HG03280 (cell line): ENCODE measurements around the gene PKD1L1.
"Not testable (repeated sequence)": the region's sequence is repeated elsewhere in the genome, so short reads cannot be mapped to it uniquely, and the experiment has no call there.

Source experiments
- ATAC-seq: cut with Tn5 transposase; IDR thresholded peaks from one replicate; pipeline ENCODE4 v1.9.1; 2021; ENCODE audit warnings: mild to moderate bottlenecking, moderate library complexity; ENCODE audit not compliant: unreplicated experiment

PKD1L1 gene

DNA sequence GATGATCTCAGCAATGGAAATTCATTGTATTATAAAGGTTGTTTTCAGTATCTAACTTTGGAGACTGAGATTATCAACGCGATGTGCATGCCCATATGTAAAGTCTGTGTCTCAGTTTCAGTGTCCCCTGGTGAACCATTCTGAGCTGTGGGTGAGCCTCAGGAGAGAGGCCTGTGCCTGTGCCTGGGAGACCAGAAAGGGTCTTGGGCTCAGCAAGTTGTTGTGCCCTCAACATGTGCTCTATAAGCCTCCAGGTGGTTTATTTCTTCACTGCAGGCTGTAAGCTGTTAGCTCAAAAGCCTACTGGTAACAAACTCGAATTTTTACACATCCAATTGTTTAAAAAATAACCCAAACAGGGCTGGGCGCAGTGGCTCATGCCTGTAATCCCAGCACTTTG is 151.9 kb downstream of the PKD1L1 start:
- no peak for ATAC-seq

DNA sequence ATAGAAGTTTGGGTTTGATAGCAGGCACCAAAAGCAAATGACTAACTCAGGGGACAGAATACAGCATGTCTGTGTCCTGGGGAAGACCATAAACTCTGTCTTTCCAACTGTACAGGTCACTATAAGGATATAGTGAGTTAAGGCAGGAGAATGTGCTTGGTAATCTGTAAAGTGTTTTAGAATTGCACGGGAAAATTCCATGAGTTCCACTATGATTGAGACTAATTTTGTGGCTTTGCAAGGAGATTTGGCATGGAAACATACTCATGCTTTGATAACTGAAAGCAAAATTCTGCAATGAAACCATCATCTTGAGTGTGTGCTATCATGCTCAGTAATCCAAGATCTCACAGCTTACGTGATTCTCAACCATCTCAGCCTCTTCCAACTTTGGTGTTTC is 152.6 kb downstream of the PKD1L1 start:
- no peak for ATAC-seq

DNA sequence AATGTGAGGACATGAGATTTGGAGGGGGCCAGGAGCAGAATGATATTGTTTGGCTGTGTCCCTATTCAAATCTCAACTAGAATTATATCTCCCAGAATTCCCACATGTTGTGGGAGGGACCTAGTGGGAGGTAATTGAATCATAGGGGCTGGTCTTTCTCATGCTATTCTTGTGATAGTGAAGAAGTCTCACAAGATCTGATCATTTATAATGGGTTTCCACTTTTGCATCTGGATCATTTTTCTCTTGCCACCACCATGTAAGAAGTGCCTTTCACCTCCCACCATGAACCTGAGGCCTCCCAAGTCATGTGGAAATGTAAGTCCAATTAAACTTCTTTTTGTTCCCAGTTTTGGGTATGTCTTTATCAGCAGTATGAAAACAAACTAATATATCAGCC is 153.1 kb downstream of the PKD1L1 start:
- ATAC-seq = not testable (repeated sequence)

DNA sequence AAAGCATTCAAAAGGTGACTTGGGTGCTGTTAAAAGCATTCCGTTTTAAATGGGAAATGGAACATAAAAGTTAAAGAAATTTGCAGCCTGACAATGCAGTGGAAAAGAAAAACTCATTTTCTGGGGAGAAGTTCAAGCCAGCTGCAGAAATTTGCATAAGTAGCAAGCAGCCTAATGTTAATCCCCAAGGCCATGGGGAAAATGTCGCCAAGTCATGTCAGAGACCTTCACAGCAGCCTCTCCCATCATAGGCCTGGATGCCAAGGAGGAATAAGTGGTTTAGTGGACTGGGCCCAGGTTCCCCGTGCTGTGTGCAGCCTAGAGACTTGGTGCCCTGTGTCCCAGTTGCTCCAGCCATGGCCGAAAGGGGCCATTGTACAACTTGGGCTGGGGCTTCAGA is 154.2 kb downstream of the PKD1L1 start:
- ATAC-seq = no peak

DNA sequence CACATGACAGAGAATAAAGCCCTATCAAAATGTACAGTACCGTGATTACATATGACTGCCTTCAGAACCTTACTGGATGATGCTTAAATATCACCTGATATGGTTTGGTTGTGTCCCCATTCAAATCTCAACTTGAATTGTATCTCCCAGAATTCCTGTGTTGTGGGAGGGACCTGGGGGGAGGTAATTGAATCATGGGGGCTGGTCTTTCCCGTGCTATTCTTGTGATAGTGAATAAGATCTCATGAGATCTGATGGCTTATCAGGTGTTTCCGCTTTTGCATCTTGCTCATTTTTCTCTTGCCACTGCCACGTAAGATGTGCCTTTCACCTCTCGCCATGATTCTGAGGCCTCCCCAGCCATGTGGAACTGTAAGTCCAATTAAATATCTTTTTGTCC is 155.1 kb downstream of the PKD1L1 start:
- ATAC-seq = not testable (repeated sequence)

DNA sequence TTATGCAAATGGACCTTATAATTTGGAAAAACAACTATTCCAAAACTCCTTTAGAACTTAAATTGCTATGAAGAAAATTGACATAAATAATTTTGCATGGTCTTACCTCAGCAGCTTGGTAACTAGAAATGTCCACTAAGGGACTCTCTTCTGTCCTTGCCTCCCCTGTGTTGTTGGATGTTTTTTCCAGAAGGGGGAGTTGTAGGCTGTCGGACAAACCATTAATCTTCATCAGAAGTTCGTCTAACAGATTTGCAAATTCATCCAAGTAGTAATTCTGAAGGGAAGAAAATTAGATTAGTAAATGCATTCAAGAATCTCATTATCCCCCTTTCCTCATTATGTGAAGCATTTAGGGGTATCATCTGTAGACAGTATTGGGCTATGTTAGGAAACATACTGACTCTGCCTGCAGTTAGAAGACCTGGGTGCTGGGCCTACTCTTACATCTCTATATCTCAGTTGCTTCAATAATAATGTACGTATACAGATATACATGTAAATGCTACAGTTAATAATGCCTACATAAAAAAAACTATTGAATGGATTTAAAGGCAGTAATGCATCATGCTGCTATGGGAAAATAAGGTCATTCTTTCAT is 155.6 kb downstream of the PKD1L1 start:
- ATAC-seq = no peak

DNA sequence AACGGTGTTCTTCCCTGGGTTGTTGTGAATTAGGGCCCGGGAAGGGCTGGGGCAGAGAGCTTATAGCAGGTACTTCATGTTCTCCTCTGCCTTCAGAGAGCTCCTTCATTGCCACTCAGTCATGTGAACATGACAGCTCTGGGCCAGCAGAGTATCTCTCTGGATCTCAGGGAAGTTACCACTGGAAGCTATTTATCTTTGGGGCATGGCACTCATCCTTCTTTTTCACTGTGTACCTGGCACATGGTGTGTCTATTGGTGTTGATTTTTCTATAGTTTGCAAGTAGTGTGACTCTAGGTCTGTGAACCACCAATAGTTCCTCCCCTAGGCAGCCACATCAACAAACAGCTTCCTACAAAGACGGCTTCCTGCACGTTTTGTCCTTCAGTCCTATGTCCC is 156.6 kb downstream of the PKD1L1 start:
- no peak for ATAC-seq

DNA sequence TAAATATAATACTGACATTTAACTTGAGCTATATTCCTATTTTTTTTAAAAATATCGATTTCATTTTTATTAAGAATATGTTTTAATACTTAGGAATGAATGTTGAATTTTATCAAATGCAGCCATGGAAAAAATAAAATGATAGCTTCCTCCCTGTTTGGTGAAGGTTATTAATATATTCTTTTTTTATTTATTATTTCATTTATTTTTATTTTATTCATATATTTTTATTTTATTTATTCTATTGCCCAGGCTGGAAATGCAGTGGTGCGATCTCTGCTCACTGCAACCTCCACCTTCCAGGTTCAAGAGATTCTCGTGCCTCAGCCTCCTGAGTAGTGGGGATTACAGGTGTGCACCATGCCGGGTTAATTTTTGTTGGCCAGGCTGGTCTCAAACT is 160.2 kb downstream of the PKD1L1 start:
- ATAC-seq = no peak

DNA sequence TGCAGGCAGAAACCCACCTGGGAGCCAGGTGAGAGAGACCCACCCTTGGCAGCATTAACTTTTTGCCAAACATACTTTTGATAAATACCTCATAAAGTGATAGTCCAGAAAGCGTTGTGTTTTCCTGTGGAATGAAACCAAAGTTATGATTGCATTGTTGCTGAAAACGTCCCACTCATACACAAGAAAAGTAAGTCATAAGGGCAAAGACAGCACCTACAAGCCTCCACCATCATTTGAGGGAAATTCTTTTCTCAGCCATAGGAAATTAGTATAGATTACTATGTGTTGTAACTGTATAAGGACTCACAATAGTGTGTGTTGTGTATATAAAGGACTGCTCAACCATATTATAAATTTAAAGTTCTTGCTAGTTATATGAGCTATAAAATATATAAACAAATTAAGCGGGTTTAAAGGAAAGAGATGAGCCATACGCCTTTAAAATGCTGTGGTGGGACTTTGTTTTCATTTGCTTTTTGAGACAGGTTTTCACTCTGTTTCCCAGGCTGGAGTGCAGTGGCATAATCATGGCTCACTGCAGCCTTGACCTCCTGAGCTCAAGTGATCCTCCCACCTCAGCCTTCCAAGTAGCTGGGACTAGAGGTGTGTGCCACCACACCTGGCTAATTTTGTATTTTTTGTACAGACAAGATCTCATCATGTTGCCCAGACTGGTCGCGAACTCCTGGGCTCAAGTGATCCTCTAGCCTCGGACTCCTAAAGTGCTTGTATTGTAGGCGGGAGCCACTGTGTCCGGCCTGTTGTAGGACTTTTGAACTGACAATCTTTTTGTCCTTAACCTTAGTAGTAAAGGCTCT is 160.8 kb downstream of the PKD1L1 start:
- ATAC-seq = no peak

DNA sequence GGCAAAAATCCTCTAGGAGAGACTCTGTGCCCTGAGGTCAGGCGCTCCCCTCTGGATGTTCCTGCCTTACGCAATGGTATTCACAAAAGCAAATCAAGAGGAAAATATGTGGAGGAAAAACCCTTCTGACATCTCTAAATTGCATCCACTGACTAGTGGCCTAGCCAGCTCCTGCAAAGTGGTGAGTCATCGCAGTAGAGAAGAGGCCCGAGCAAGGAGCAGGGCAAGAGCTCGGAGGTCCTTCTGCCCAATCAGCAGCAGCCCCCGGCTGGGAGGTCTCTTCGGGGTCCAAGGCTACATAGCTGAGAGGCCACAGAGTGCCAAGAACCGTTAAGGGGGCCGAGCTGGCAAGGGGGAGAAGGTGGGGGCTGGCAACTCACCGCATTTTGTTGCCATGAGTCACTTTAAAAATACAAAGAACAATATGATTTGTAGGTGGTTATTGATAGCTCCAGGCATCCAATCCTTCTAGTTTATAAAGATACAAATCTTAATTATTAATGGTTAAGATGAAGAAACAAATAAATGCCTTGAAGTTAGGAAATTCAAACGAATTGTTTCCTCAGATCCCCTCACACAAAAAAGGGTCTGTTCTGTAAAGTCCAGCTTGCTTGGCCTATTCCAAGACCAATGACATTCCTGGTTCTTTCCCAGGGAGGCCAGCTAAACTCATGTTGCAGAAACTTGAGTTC is 161.6 kb downstream of the PKD1L1 start:
- ATAC-seq = no peak

DNA sequence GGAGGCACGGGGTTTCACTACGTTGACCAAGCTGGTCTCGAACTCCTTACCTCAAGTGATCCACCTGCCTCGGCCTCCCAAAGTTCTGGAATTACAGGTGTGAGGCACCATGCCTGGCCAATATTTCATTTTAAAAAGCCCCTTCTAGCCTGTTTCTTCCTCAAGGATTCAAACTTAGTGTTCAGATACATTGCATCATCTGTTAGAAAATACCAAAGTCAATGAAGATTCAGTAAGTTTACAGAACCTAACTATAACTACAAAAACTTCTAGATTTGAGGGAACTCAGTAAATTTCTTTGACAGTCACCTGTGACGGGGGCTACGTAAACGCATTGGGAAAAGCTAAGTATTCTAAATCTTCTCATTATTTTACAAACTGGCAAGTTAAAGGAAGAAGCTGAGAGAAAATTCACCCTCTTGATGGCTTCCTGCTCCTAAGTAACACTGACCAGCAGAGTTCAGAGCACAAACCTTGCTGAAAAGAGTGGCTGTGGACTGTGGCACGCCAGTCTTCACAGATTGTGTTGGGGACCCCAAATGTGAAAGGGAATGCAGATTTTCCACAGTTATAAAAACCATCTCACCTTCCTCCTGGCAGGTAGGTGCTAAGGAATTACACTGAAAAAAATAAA is 162.2 kb downstream of the PKD1L1 start:
- ATAC-seq = no peak

DNA sequence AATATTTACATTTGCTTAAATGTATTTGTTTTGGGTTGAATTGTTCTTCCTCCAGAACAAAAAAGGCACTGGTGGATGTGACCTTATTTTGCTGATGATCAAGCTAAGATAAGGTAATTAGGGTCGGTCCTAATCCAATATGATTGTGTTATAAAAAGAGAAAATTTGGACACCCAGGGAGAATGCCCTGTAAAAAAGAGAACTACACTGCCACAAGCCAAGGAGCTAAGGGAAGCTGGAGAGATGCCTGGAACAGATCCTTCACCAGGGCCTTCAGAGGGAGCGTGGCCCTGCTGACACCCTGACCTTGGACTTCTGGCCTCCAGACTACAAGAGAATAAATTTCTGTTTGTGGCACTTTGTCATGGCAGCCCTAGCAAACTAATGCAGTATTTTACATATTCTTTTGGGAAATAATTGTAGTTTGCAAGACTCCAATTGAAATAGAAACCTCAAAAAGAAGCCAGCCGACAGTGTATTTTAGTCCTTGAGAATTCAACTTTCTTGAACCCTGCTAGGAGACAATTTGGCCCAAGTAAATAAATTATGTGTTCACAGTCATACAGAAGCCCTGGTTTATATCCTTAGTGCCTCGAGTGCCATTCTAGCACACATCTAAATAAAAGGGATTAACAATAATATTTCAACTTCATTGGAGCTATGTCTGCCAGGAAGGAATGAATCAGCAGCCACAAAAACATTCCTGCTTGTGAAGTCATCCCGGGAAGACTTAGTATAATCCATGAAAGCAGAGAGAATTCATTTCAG is 164.6 kb downstream of the PKD1L1 start:
- no peak for ATAC-seq

DNA sequence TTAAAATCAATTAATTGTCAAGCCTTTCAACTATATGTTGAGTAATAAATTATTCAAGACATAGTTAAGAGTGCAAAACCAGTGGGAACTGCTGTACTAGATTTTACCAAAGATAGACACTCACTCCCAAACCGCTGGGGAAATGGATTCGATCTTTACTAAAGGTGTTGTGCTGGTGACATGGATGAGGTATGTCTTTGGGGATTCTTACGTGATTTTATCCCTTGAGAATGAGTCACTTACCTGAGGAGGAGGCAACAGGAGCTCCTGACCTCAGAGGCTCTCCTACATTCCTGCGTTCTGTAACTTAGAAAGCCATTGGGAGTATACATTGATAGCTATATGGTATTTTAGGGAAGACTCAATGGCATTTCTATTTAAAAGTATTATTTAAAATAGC is 165.5 kb downstream of the PKD1L1 start:
- ATAC-seq = no peak

DNA sequence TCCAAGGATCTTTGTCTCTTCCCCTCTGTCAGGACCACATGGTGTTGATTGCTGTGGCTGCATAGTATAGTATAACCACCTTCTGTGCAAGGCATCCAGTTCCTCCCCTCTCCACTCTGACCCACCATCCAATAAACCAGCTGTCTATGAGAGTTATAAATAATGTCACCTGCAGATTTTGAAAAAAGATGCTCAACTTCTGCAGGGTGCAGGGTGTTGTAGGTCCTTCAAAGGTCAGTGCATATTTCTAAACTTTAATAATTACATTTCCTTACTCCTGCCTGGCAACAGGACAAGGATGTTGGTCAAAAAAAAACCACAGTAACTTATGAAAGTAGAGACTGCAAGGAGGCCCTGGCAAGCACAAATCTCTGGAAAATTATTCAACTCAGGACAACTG is 166.2 kb downstream of the PKD1L1 start:
- no peak for ATAC-seq

DNA sequence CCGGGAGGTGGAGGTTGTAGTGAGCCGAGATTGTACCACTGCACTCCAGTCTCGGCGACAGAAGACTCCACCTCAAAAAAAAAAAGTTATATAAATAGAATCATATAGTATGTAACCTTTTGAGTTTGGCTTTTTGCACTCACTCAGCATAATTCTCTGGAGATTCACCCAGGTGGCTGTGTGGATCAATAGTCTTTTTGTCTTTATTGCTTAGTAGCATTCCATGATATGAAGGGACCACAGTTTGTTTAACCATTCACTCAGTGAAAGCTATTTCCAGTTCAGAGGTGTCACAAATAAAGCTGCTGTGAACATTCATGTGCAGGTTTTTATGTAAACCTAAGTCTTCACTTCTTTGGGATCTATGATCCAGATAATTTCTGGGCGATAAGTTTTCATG is 167.7 kb downstream of the PKD1L1 start:
- ATAC-seq = no peak

DNA sequence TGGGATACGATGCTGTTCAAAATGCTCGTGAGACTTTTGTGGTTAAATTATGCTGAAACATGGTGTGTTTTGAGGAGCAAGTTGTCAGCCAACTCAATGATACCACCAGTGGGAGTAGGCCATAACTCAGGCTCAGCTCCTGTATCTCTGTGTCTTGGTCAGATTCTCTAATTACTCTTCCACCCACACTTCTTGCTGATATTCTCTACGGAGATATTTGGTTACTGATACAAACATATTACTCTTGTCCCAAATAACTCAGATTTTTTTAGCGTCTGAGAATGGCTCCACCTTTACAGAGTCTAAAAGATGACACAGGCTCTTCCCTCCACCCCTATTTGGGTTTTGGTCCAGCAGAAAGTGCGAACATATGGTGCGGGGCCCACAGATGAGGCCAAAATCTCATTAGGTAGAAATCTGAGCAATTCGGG is 168.9 kb downstream of the PKD1L1 start:
- ATAC-seq = no peak

DNA sequence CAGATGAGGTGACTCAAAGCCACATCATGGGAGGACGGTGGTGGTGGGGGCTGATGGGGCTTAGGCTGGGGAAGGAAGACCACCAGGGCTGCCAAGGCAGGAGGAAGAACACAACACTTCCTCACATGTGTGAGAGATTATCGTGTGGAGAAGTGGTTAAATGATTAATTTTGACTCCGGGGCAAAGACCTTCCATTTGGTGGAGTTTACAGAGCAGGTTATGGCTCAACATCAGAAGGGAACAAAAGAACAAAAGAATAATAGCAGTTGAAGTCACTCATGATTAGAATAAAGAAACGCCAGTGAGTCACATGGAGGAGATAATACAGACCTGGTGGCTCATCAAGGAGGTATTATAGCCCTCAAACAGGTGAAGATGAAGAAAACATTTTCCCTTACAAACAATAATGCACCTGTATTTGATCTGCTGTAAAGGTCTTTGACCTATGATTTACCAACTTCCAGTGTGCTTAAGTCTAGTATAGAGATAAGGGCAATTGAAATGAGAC is 170.1 kb downstream of the PKD1L1 start:
- no peak for ATAC-seq

DNA sequence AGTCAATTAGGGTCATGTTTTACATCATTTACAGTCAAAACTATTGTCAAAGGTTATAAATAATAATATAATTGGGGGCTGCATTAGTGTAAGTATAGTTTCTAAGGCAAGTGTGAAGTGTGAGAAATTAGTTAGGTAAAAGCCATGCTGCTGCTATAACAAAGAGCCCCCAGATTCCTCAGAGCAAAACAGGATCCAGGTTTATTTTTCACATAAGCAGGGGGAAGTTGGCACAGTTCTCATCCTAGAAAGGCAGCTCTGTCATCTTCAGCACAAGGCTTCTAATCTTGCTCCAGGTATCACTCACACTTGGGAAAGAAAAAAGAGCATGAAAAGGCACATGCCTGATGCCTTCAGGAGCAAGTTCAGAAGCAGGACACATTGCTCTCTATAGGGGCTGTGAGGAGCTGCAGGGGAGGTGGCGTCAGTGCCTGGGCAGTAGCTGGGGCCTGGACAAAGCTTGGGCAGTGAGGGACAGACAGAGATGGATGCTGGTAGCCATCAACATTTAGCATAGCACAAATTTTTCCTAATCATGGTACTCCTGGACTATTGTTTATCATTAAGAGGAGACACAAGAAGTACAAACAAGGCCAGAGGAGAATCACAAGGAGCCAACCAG is 170.6 kb downstream of the PKD1L1 start:
- ATAC-seq = no peak

DNA sequence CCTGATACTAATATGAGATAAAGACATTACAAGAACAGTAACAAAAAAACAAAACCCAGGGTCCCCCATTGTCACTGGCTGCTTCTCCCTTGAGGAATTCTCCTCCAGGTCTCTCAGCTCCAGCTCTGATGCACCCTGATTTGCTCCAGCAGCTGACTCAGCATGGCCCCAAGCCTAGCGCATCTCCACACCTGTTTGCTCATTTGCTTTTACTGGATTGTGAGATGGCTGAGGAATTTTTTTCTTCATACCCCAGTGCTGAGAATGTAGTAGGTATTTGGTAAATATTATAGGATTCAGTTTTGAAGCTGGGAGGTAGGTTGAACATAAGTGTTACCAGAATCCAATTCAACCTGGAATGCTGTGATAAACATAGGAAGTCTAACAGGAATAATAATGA is 171.9 kb downstream of the PKD1L1 start:
- no peak for ATAC-seq

DNA sequence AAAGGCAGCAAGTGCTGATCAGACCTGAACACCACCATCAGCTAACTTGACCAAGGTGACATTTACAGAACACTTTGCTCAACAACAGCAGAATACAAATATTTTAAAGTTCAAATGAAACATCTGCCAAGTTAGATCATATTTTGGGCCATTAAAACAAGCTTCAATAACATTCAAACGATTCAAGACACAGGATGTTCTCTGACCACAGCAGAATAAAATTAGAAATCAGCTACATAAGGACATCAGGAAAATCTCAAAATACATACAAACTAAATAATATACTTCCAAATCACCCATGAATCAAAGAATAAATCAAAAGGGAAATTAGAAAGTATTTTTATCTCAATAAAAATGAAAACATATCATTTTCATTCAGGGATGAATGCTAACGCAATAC is 173.0 kb downstream of the PKD1L1 start:
- no peak for ATAC-seq
